GM12878 (cell line): Measurements from ENCODE around the gene TARP.
A peak's percentile ranks its signal among the peaks of the same experiment; 100 is the strongest.

ENCODE experiments used
- ATF2 ChIP-seq: IDR thresholded peaks from 2 replicates; pipeline ENCODE4 v1.6.1; 2012; ENCODE audit warnings: low read length, inconsistent platforms
- BCL11A ChIP-seq: IDR thresholded peaks from 2 replicates; pipeline ENCODE4 v1.6.1; 2011; ENCODE audit warnings: low read depth, low read length
- BHLHE40 ChIP-seq, 2 experiments: fragments of 450-650 bp in 1 of 2; IDR thresholded peaks; 2 replicates each; pipeline ENCODE4 v1.6.1; 2011 to 2017; ENCODE audit warnings: low read depth in 2 of 2, borderline replicate concordance in 1 of 2, improper control_type of control experiment in 1 of 2, low read length in 1 of 2, mild to moderate bottlenecking in 1 of 2
- CBFB ChIP-seq: IDR thresholded peaks from 2 replicates; pipeline ENCODE4 v1.6.1; 2016; ENCODE audit warnings: antibody characterized with exemption, low read depth
- CHD1 ChIP-seq: IDR thresholded peaks from 2 replicates; pipeline ENCODE4 v1.6.1; 2012; ENCODE audit warnings: low read depth, low read length, improper control_type of control experiment
- CREM ChIP-seq: IDR thresholded peaks from 2 replicates; pipeline ENCODE4 v1.6.1; 2014; ENCODE audit warnings: antibody characterized with exemption, low read depth
- CTCF ChIP-seq, 3 experiments: IDR thresholded peaks in 2 of 3; conservative IDR thresholded peaks in 1 of 3; 2 replicates each; pipeline ENCODE4 v1.5.1; 2011; ENCODE audit warnings: low read depth in 3 of 3, low read length in 3 of 3, mild to moderate bottlenecking in 3 of 3, control low read depth in 2 of 3, moderate library complexity in 2 of 3, inconsistent platforms in 1 of 3, mixed read lengths in 1 of 3; ENCODE audit not compliant: control insufficient read depth in 2 of 3, insufficient read depth in 1 of 3; ENCODE audit errors: extremely low read depth in 1 of 3
- HSF1 ChIP-seq: fragments of 150-350 bp; IDR thresholded peaks from 2 replicates; pipeline ENCODE4 v1.6.1; 2014; ENCODE audit warnings: mild to moderate bottlenecking, low read depth, low read length
- IKZF1 ChIP-seq: fragments of 450-650 bp; conservative IDR thresholded peaks from 2 replicates; pipeline ENCODE4 v1.6.1; 2017; ENCODE audit warnings: antibody characterized with exemption, mild to moderate bottlenecking
- IKZF2 ChIP-seq, 2 experiments: fragments of 450-650 bp; IDR thresholded peaks; 2 replicates each; pipeline ENCODE4 v1.6.1; 2017; ENCODE audit warnings: mild to moderate bottlenecking in 2 of 2, moderate library complexity in 2 of 2
- IRF4 ChIP-seq: IDR thresholded peaks from 2 replicates; pipeline ENCODE4 v1.6.1; 2011; ENCODE audit warnings: low read depth, low read length
- KLF5 ChIP-seq: fragments of 450-650 bp; IDR thresholded peaks from 2 replicates; pipeline ENCODE4 v1.6.1; 2014; ENCODE audit warnings: mild to moderate bottlenecking; ENCODE audit not compliant: partially characterized antibody
- MAX ChIP-seq: IDR thresholded peaks from 2 replicates; pipeline ENCODE4 v1.6.1; 2012; ENCODE audit warnings: low read depth, low read length, improper control_type of control experiment
- PAX5 ChIP-seq: IDR thresholded peaks from 2 replicates; pipeline ENCODE4 v1.6.1; 2011; ENCODE audit warnings: low read depth, low read length, borderline replicate concordance
- POLR2A ChIP-seq: IDR thresholded peaks from 2 replicates; pipeline ENCODE4 v1.6.1; 2011; ENCODE audit warnings: low read depth, mild to moderate bottlenecking, low read length
- POU2F2 ChIP-seq: IDR thresholded peaks from 3 replicates; pipeline ENCODE4 v1.6.1; 2011; ENCODE audit warnings: low read depth, mild to moderate bottlenecking, low read length, borderline replicate concordance
- RFX5 ChIP-seq: IDR thresholded peaks from 2 replicates; pipeline ENCODE4 v1.6.1; 2011; ENCODE audit warnings: low read depth, low read length, improper control_type of control experiment
- SREBF1 ChIP-seq: IDR thresholded peaks from 2 replicates; pipeline ENCODE4 v1.6.1; 2012; ENCODE audit warnings: mild to moderate bottlenecking, low read length
- SRF ChIP-seq, 2 experiments: IDR thresholded peaks; 2 replicates each; pipeline ENCODE4 v1.6.1; 2011; ENCODE audit warnings: low read depth in 2 of 2, low read length in 2 of 2, mild to moderate bottlenecking in 1 of 2, moderate library complexity in 1 of 2
- YY1 ChIP-seq: IDR thresholded peaks from 2 replicates; pipeline ENCODE4 v1.6.1; 2011; ENCODE audit warnings: low read depth, mild to moderate bottlenecking, low read length
- ZBTB4 ChIP-seq: fragments of 450-650 bp; formaldehyde crosslinking; IDR thresholded peaks from 2 replicates; pipeline ENCODE4 v1.4.0; 2022; ENCODE audit warnings: mild to moderate bottlenecking, moderate library complexity
- ZSCAN29 ChIP-seq: fragments of 450-650 bp; IDR thresholded peaks from 2 replicates; pipeline ENCODE4 v1.6.1; 2017; ENCODE audit warnings: mild to moderate bottlenecking, moderate library complexity

Gene TARP

GRCh38 chr7:38215735-38216670, 57.4 kb downstream of the TARP start (continued):
- TF ChIP-seq SREBF1 (no peak), IRF4 (peak; percentile 85), BHLHE40 (IDR thresholded peaks at IDR 0.05; ENCODE audit: borderline replicate concordance in 1 of 2, low read depth in 2 of 2, low read length in 1 of 2) (peak; percentile 57 to 61; a peak in 3 of 4 replicates), IKZF1 (peak; percentile 67), RFX5 (no peak), CTCF (IDR thresholded peaks at IDR 0.05 in 2 of 3, conservative IDR thresholded peaks at IDR 0.05 in 1 of 3; ENCODE audit: control insufficient read depth in 2 of 3, extremely low read depth in 1 of 3, insufficient read depth in 1 of 3, low read depth in 3 of 3, low read length in 3 of 3) (peak; percentile 94 to 99 (median 98)), ZSCAN29 (no peak), CREM (no peak), POU2F2 (peak; percentile 53; the same call in 1 of the 3 replicates), SRF (IDR thresholded peaks at IDR 0.05; ENCODE audit: low read depth in 2 of 2, low read length in 2 of 2) (0 out of 4 replicates have a peak, but pooled peaks of 1 of the 2 experiments have one; percentile 49), CBFB (0 out of 2 replicates have a peak, but pooled peaks have one; percentile 36), POLR2A (no peak), ATF2 (0 out of 2 replicates have a peak, but pooled peaks have one; percentile 32), IKZF2 (IDR thresholded peaks at IDR 0.05) (peak; percentile 27 to 35; a peak in 2 of 4 replicates), KLF5 (peak; percentile 20), CHD1 (no peak), ZBTB4 (CRISPR knock-in tag) (no peak), BCL11A (0 out of 2 replicates have a peak, but pooled peaks have one; percentile 36), YY1 (peak; percentile 82), HSF1 (0 out of 2 replicates have a peak, but pooled peaks have one; percentile 57), PAX5 (peak; percentile 69; the same call in 1 of the 2 replicates), MAX (no peak)
